ENCODE data around the gene TOR4A.

DNA sequence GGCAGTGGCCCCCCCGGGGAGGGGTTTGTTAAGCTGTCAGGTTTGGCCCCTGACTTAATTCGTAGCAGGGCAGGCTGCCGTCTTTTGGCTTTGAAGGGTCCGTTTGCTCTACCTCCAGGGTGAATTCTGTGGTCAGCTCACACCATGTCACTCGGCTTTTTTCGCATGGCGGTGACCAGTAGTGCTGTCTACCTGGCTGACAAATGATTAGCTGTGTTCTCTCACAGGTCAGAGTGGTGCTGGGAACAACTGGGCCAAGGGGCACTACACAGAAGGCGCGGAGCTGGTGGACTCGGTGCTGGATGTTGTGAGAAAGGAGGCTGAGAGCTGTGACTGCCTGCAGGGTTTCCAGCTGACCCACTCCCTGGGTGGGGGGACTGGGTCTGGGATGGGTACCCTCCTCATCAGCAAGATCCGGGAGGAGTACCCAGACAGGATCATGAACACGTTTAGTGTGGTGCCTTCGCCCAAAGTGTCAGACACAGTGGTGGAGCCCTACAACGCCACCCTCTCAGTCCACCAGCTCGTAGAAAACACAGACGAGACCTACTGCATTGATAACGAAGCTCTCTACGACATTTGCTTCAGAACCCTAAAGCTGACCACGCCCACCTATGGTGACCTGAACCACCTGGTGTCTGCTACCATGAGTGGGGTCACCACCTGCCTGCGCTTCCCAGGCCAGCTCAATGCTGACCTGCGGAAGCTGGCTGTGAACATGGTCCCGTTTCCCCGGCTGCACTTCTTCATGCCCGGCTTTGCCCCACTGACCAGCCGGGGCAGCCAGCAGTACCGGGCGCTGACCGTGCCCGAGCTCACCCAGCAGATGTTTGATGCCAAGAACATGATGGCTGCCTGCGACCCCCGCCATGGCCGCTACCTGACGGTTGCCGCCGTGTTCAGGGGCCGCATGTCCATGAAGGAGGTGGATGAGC is 35.0 kb upstream of the TOR4A start:
- no peak for TF ChIP-seq CTCF (IDR thresholded peaks at IDR 0.05)
- TF ChIP-seq EZH2 (IDR thresholded peaks at IDR 0.05; ENCODE audit: borderline replicate concordance, insufficient read depth, low read depth, low read length, poor library complexity, severe bottlenecking), result no peak

All from B cell (primary cell).